Activated T-cell treated with anti-CD3 and anti-CD28 coated beads, Interleukin-2, amount 50 U/mL, for 4 hours (primary cell): ENCODE measurements around the gene SYNE2. TPM values are rescaled to one million over a fixed set of nuclear protein-coding genes. Genes with fewer than 3 reads are reported as not detected.

Experiments used
- ATAC-seq, 2 donors: fragments of 200-7000 bp; cut with Tn5 transposase; one replicate each; pipeline ENCODE4 v1.10.0; 2021
- DNase-seq: peaks from one replicate; pipeline ENCODE4 v3.0.0-alpha.2; 2020
- H3K27me3 Mint-ChIP-seq: one replicate; pipeline ENCODE4 v1.8.0; 2021; ENCODE audit warnings: low read depth, mixed read lengths
- H3K36me3 Mint-ChIP-seq: one replicate; pipeline ENCODE4 v1.8.0; 2022; ENCODE audit warnings: mixed read lengths; ENCODE audit not compliant: insufficient read depth
- H3K4me1 Mint-ChIP-seq: one replicate; pipeline ENCODE4 v1.8.0; 2021; ENCODE audit warnings: low read depth, mixed read lengths
- H3K4me3 Mint-ChIP-seq: one replicate; pipeline ENCODE4 v1.8.0; 2021; ENCODE audit warnings: mild to moderate bottlenecking, moderate library complexity, mixed read lengths
- H3K9me3 Mint-ChIP-seq: one replicate; pipeline ENCODE4 v1.8.0; 2021; ENCODE audit warnings: mixed read lengths
- total RNA-seq, 3 donors: library from RNA; stranded (reverse); gene quantifications; one replicate each; pipeline ENCODE4 v1.2.1, GENCODE V29; 2021

SYNE2 gene
- total RNA-seq, 3 donors from 2014 or later = 6.9 to 11.5 (median 8.6) TPM

GRCh38 chr14:63974176-63974575, 121.4 kb downstream of the SYNE2 start:
- H3K36me3 Mint-ChIP-seq = peaks cover 36% of the 10 kb centered on the region
- H3K4me1 Mint-ChIP-seq = no peaks in the 10 kb centered on the region
- ATAC-seq (no peak), DNase-seq (no peak)
- H3K9me3 Mint-ChIP-seq = no peaks in the 10 kb centered on the region
- no peak overlapping the region for H3K4me3 Mint-ChIP-seq
- no peaks in the 10 kb centered on the region for H3K27me3 Mint-ChIP-seq

- Mint-ChIP-seq H3K4me1 (no peaks in the 10 kb centered on the region), H3K27me3 (no peaks in the 10 kb centered on the region), H3K9me3 (no peaks in the 10 kb centered on the region), H3K36me3 (peaks cover 32% of the 10 kb centered on the region), H3K4me3 (no peak overlapping the region)
- ATAC-seq = no peak
- no peak for DNase-seq
Measured at GRCh38 chr14:63981569-63981968, 128.8 kb downstream of the SYNE2 start.

GRCh38 chr14:63982156-63982555, 129.4 kb downstream of the SYNE2 start:
- H3K4me1 Mint-ChIP-seq = no peaks in the 10 kb centered on the region

GRCh38 chr14:63982629-63983028, 129.8 kb downstream of the SYNE2 start:
- H3K4me1 Mint-ChIP-seq = no peaks in the 10 kb centered on the region
- no peak for DNase-seq
- H3K27me3 Mint-ChIP-seq = no peaks in the 10 kb centered on the region
- peaks cover 35% of the 10 kb centered on the region for H3K36me3 Mint-ChIP-seq
- no peak overlapping the region for H3K4me3 Mint-ChIP-seq
- ATAC-seq = peak in 1 of 2 donors; percentile 32
- H3K9me3 Mint-ChIP-seq = no peaks in the 10 kb centered on the region

More at GRCh38 chr14:63982156-63982555, 129.4 kb downstream of the SYNE2 start:
- Mint-ChIP-seq H3K4me3 (no peak overlapping the region), H3K36me3 (peaks cover 35% of the 10 kb centered on the region), H3K27me3 (no peaks in the 10 kb centered on the region), H3K9me3 (no peaks in the 10 kb centered on the region)
- ATAC-seq (no peak), DNase-seq (no peak)

- ATAC-seq (no peak), DNase-seq (no peak)
- Mint-ChIP-seq H3K27me3 (no peaks in the 10 kb centered on the region), H3K9me3 (no peaks in the 10 kb centered on the region), H3K4me1 (peaks cover 5% of the 10 kb centered on the region), H3K4me3 (no peak overlapping the region), H3K36me3 (peaks cover 32% of the 10 kb centered on the region)
Measured at GRCh38 chr14:63986789-63987533, 134.2 kb downstream of the SYNE2 start.

- H3K4me3 Mint-ChIP-seq = no peak overlapping the region
- ATAC-seq = no peak
- H3K36me3 Mint-ChIP-seq = peaks cover 36% of the 10 kb centered on the region
- no peaks in the 10 kb centered on the region for H3K9me3 Mint-ChIP-seq
- H3K4me1 Mint-ChIP-seq = peaks cover 6% of the 10 kb centered on the region
- no peaks in the 10 kb centered on the region for H3K27me3 Mint-ChIP-seq
- DNase-seq = no peak
Measured at GRCh38 chr14:63988579-63988978, 135.8 kb downstream of the SYNE2 start.

- no peak overlapping the region for H3K4me3 Mint-ChIP-seq
- no peak for DNase-seq
- H3K36me3 Mint-ChIP-seq = peaks cover 48% of the 10 kb centered on the region
- no peak for ATAC-seq
- H3K9me3 Mint-ChIP-seq = no peaks in the 10 kb centered on the region
- H3K4me1 Mint-ChIP-seq = peaks cover 6% of the 10 kb centered on the region
- no peaks in the 10 kb centered on the region for H3K27me3 Mint-ChIP-seq
Measured at GRCh38 chr14:63991833-63992232, 139.0 kb downstream of the SYNE2 start.

GRCh38 chr14:63992858-63993257, 140.1 kb downstream of the SYNE2 start:
- Mint-ChIP-seq H3K27me3 (no peaks in the 10 kb centered on the region), H3K4me3 (no peak overlapping the region), H3K4me1 (peaks cover 6% of the 10 kb centered on the region), H3K9me3 (no peaks in the 10 kb centered on the region), H3K36me3 (peaks cover 52% of the 10 kb centered on the region)
- ATAC-seq = no peak
- no peak for DNase-seq

- DNase-seq (no peak), ATAC-seq (no peak)
- Mint-ChIP-seq H3K4me1 (peaks cover 3% of the 10 kb centered on the region), H3K27me3 (no peaks in the 10 kb centered on the region), H3K9me3 (no peaks in the 10 kb centered on the region), H3K36me3 (peaks cover 53% of the 10 kb centered on the region), H3K4me3 (no peak overlapping the region)
Measured at GRCh38 chr14:63993992-63994391, 141.2 kb downstream of the SYNE2 start.

GRCh38 chr14:63995285-63995684, 142.5 kb downstream of the SYNE2 start:
- Mint-ChIP-seq H3K4me3 (no peak overlapping the region), H3K27me3 (no peaks in the 10 kb centered on the region), H3K36me3 (peaks cover 61% of the 10 kb centered on the region), H3K9me3 (no peaks in the 10 kb centered on the region), H3K4me1 (peaks cover 3% of the 10 kb centered on the region)
- ATAC-seq = no peak
- no peak for DNase-seq

- no peak overlapping the region for H3K4me3 Mint-ChIP-seq
- DNase-seq (no peak), ATAC-seq (no peak)
- no peaks in the 10 kb centered on the region for H3K9me3 Mint-ChIP-seq
- peaks cover 61% of the 10 kb centered on the region for H3K36me3 Mint-ChIP-seq
- no peaks in the 10 kb centered on the region for H3K27me3 Mint-ChIP-seq
- H3K4me1 Mint-ChIP-seq = peaks cover 3% of the 10 kb centered on the region
Measured at GRCh38 chr14:63996016-63996415, 143.2 kb downstream of the SYNE2 start.

- no peak for DNase-seq
- H3K27me3 Mint-ChIP-seq = no peaks in the 10 kb centered on the region
- no peaks in the 10 kb centered on the region for H3K9me3 Mint-ChIP-seq
- no peak overlapping the region for H3K4me3 Mint-ChIP-seq
- peaks cover 66% of the 10 kb centered on the region for H3K36me3 Mint-ChIP-seq
- H3K4me1 Mint-ChIP-seq = peaks cover 3% of the 10 kb centered on the region
- ATAC-seq = no peak
Measured at GRCh38 chr14:63996625-63997220, 143.9 kb downstream of the SYNE2 start.

GRCh38 chr14:64000749-64001148, 147.9 kb downstream of the SYNE2 start:
- Mint-ChIP-seq H3K27me3 (no peaks in the 10 kb centered on the region), H3K36me3 (peaks cover 71% of the 10 kb centered on the region), H3K4me1 (peaks cover 2% of the 10 kb centered on the region), H3K4me3 (no peak overlapping the region), H3K9me3 (no peaks in the 10 kb centered on the region)
- ATAC-seq (no peak), DNase-seq (no peak)

GRCh38 chr14:64005822-64006221, 153.0 kb downstream of the SYNE2 start:
- ATAC-seq (no peak), DNase-seq (no peak)
- Mint-ChIP-seq H3K9me3 (no peaks in the 10 kb centered on the region), H3K36me3 (peaks cover 40% of the 10 kb centered on the region), H3K4me3 (no peak overlapping the region), H3K27me3 (no peaks in the 10 kb centered on the region), H3K4me1 (peaks cover 2% of the 10 kb centered on the region)

GRCh38 chr14:64008016-64008415, 155.2 kb downstream of the SYNE2 start:
- peaks cover 2% of the 10 kb centered on the region for H3K4me1 Mint-ChIP-seq
- no peaks in the 10 kb centered on the region for H3K9me3 Mint-ChIP-seq
- no peak overlapping the region for H3K4me3 Mint-ChIP-seq
- peaks cover 41% of the 10 kb centered on the region for H3K36me3 Mint-ChIP-seq
- no peak for ATAC-seq
- DNase-seq = no peak
- H3K27me3 Mint-ChIP-seq = no peaks in the 10 kb centered on the region
